ENCODE measurements around the gene PPTC7. TPM values are rescaled to one million over a fixed set of nuclear protein-coding genes. Genes with fewer than 3 reads are reported as not detected.

PPTC7 gene
- total and polyA plus RNA-seq, 2 of the 8 experiments (the other 6 are each of a cell fraction or from before 2014, with no cell fraction given): 8.1 to 15.9 TPM

GRCh38 chr12:110498984-110499706 is 84.0 kb downstream of the PPTC7 start (continued):
- TF ChIP-seq CHD7 (IDR thresholded peaks at IDR 0.05; ENCODE audit: insufficient replicate concordance, low read length) (no peak), BACH1 (IDR thresholded peaks at IDR 0.05; ENCODE audit: low read length) (no peak)
